Iris pigment epithelial cell (primary cell): Measurements from ENCODE around the gene LRRFIP1.

Experiments used
- DNase-seq: peaks from one replicate; pipeline ENCODE4 v3.0.0-alpha.2; 2011; ENCODE audit warnings: low read depth

LRRFIP1 gene

GRCh38 chr2:237724811-237725478 is 97.6 kb downstream of the LRRFIP1 start:
- DNase-seq, result no peak

GRCh38 chr2:237725661-237726060 is 98.3 kb downstream of the LRRFIP1 start:
- DNase-seq, result no peak

- DNase-seq, result peak; percentile 83
Observed at GRCh38 chr2:237726401-237726830, 99.0 kb downstream of the LRRFIP1 start.

- DNase-seq, result peak; percentile 28
Observed at GRCh38 chr2:237727363-237727762, 100.0 kb downstream of the LRRFIP1 start.

- DNase-seq, result no peak
Observed at GRCh38 chr2:237729681-237730475, 102.5 kb downstream of the LRRFIP1 start.

GRCh38 chr2:237731663-237732062 is 104.3 kb downstream of the LRRFIP1 start:
- DNase-seq, result peak; percentile 82

GRCh38 chr2:237732070-237732469 is 104.7 kb downstream of the LRRFIP1 start:
- DNase-seq, result no peak

- DNase-seq, result no peak
Observed at GRCh38 chr2:237732790-237733381, 105.5 kb downstream of the LRRFIP1 start.

GRCh38 chr2:237733677-237734300 is 106.4 kb downstream of the LRRFIP1 start:
- no peak for DNase-seq

- no peak for DNase-seq
Observed at GRCh38 chr2:237734905-237735623, 107.7 kb downstream of the LRRFIP1 start.

- DNase-seq, result no peak
Observed at GRCh38 chr2:237735798-237736197, 108.4 kb downstream of the LRRFIP1 start.

GRCh38 chr2:237736783-237737182 is 109.4 kb downstream of the LRRFIP1 start:
- no peak for DNase-seq

GRCh38 chr2:237737196-237737865 is 109.9 kb downstream of the LRRFIP1 start:
- no peak for DNase-seq

- no peak for DNase-seq
Observed at GRCh38 chr2:237738255-237738654, 110.9 kb downstream of the LRRFIP1 start.

- no peak for DNase-seq
Observed at GRCh38 chr2:237739101-237739500, 111.7 kb downstream of the LRRFIP1 start.

- no peak for DNase-seq
Observed at GRCh38 chr2:237742191-237742590, 114.8 kb downstream of the LRRFIP1 start.

- no peak for DNase-seq
Observed at GRCh38 chr2:237742614-237743013, 115.2 kb downstream of the LRRFIP1 start.

- DNase-seq, result no peak
Observed at GRCh38 chr2:237743024-237743423, 115.6 kb downstream of the LRRFIP1 start.

- peak; percentile 53 for DNase-seq
Observed at GRCh38 chr2:237743561-237744269, 116.3 kb downstream of the LRRFIP1 start.

- DNase-seq, result no peak
Observed at GRCh38 chr2:237744270-237744612, 116.9 kb downstream of the LRRFIP1 start.
